D341Med (cell line): Measurements from ENCODE around the gene UFSP2.

Experiments used
- DNase-seq: peaks from one replicate; pipeline ENCODE4 v3.0.0; 2012; ENCODE audit warnings: low spot score

The UFSP2 gene

DNA sequence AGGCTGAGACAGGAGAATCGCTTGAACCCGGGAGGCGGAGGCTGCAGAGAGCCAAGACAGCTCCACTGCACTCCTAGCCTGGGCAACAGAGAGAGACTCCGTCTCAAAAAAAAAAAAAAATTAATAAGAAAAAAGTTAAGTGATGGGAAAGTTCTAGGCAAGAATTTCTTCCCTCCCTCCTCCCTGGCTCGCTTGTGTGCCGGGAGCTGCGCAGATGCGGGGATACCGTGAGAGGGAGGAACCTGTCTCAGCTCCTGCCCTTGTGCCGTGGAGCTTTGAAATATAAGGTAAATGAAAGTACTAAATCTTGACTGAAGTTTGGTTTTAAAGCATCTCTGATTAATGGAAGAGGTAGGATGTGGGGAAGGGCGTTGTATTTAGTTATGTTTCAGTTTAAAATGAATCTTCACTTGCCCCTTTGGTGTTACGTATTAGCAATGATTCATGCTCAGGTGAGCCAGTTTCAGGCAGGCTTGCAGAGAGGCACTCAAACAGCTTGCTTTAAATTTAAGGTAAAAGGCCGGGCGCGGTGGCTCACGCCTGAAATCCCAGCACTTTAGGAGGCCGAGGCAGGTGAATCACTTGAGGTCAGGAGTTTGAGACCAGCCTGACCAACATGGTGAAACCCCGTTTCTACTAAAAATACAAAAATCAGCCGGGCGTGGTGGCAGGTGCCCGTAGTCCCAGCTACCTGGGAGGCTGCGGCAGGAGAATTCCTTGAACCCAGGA, 1.4 kb upstream of the UFSP2 start:
- no peak for DNase-seq

DNA sequence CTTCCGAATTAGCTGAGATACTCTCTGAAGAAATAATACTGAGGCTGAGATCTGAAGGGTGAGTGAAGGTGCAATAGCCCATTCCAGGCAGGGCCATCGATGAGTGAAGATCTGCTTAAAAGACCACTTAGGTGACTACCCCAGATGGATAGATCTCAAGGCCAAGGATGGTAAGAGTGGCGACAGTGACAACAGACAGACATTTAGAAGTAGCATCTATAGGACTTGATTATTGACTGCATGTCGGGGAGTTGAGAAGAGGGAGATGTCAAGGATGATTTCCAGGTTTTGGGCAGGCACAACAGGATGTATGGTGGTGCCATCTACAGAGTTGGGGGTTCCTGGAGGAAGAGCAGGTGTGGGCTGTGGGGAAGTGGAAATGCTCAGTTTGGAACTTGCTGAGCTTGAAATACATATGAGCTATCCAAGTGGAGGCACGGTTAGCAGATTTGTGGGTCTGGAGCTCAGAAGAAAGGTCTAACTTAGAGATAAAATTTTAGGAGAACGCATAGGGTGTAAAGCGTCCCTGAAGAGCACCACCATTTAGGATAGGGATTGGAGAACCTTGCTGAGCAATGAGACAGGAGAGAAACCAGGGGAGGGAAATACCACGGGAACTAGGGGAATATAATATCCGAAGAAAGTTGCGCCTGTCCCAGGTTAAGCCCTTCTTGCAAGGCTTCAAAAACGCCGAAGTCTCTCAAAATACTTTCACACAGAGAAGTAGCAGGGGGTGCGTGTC, 688 bp downstream of the UFSP2 start:
- DNase-seq, result no peak

DNA sequence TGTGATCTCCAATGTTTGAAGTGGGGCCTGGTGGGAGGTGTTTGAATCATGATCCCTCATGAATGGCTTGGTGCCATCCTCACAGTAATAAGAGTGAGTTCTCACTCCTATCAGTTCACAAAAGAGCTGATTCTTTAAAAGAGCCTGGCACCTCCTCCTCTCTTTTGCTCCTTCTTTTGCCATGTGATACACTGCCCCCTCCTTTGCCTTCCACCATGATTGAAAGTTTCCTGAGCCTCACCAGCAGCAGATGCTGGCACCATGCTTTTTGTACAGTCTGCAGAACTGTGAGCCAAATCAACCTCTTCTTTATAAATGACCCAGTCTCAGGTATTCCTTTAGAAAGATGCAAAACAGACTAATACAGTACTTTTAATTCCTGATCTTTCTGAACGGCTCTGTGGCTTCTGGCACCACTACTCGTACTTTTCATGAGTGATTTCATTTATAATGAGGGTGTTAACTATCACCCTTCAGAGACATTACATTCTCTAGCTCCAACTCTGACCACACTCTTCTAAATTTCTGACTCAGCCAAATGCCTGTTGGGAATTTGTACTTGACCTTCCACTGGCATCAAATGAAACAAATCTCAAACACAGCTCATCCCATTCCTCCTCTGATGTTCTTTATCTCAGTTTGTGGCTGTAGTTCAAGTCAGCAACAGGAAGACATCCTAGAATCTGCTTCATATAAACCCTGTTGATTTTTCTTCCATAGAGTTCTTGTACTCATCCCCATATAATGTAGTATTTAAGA, 4.2 kb downstream of the UFSP2 start:
- no peak for DNase-seq

DNA sequence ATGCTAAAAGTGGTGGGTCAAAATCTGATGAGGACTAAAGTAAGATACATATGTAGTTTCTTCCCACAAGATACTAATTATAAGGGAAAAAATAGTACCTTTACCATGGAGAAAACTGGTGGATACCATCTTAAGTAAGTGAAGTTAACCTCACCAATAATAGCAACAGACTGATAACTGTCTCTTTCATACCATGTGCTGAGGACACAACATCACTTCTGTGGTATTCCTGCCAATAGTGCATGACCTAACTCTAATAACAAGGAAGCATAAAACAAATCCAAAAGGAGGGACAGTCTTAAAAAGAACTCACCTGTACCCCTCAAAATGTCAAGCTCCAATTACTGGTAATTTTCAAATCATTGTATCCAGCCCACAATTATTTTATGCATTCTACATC, 8.8 kb downstream of the UFSP2 start:
- no peak for DNase-seq

DNA sequence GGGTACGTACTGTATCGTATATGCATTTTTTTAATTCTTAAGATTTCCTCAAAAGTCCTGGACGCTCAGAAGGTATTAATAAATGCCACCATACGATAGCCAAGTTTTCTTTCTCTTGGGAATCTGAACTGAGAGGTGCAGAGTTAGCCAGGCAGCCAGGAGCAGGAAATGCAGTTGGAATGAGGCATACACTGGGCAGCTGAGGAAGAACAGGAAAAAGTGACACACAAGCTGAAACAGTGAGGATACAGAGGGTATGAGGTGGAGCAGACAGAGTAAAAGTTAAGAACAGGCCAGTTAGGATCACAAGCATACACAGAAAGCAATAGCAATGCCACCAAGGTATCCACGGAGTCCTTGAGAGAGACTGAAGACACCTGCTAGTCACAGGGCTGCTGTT, 13.4 kb downstream of the UFSP2 start:
- DNase-seq, result no peak

DNA sequence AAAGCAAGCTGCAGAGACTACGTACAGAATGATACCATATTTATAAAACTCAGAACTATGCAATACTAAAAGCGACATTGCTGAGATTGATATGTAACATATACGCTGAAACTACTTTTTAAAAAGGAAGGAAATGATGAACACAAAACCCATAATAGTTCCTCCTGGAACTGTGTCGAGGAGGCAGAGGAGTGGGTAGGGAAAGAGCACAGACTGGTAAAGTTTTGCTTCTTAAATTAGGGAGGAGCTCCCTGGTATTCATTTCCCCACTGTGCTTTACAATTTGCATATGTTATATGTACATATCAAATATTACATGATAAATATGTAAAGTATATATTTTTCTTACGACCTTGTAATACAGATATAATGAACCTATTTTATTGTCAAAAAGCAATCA, 13.9 kb downstream of the UFSP2 start:
- DNase-seq, result no peak

DNA sequence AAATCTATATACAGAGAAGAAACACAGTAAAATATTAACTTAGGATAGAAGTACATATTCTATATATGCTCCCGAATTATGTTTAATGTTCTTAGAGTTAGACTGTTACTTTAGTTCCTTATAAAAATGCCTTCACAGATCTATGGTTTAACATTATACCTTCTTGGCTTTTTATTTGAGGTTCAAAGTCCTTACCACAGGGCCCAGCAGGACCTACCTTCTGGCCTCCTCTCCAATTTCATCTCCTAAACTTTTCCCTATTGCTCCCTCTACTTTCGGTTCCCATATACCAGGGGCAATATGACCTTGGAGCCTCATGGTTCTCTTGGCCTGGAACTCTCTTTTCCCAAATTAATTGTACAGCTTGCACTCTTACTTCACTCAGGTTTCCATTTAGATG, 17.3 kb downstream of the UFSP2 start:
- DNase-seq, result no peak

DNA sequence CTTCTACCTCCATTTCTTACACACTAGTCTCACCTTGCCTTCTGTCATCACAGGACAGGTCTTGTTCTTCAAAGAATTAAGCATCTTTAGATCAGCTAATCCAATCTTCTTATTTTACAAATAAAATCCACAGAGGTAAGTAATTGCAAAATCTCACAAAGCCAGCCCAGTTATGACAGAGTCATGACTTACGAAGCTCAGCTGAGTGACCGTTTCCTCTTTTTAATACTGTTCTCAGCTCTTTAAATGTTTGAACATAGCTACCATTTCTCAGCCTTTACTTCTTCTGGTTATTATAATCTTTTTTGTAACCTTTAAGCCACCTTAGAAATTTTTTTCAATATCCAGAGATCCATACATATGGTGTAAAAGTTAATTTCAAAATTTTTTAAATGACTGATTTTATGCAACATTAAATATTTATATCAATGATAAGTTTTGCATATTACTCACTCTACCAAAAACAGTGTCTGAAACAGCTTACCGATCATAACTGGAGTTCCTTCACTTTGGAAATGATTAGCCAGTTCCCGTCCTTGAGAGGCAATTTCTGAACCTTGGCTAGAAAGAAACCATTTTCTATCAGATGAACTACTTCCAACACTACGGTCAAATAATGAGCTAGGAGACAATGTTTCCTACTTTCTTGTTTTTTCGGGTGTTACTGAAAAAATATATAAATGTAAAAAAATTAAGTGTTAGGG, 20.3 kb downstream of the UFSP2 start:
- no peak for DNase-seq

DNA sequence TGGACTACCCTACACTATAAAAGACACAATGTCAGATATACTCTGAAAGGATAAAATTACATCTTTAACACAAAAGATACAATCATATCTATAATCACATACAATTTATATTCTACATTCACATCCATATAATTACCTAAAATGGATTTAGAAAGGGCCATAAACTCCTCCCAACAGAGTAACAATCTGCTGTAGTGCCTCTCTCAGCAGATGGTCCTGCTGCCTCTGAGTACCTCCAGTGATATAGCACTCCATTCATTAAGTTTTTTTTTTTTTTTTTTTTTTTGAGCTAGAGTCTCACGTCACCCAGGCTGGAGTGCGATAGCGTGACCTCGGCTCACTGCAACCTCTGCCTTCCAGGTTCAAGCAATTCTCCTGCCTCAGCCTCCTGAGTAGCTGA, 21.7 kb downstream of the UFSP2 start:
- DNase-seq, result peak; percentile 60

DNA sequence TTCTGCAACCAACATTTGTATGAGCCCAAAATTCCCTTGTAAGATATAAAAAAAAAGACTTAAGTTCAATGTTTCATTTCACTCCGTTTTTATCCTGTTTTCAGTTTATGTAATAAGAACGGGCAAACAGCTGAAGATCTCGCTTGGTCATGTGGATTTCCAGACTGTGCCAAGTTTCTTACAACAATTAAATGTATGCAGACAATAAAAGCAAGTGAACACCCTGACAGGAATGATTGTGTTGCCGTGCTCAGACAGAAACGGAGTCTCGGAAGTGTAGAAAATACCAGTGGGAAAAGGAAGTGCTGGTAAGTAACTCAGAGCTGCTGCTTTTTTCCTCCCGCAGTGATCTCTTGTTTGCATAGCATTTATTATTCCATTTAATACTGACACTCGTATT, 26.3 kb downstream of the UFSP2 start:
- DNase-seq, result no peak

DNA sequence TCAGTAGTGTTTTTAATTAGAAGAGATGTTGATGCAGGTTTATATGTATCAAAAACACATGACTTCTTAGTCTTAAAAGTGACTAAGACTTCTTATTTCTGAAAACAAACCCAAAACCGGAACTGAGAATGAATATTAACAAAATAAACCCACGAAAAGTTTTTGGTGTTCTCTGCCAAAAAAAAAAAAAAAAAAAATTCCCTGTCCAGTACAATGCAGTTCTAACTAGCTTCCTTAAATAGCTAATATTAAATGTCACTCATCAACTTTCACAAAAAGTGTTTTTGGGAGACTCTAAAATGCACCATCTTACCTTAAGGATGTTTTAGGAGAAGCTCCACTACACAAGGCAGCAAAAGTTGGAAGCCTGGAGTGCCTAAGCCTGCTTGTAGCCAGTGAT, 27.1 kb downstream of the UFSP2 start:
- no peak for DNase-seq

DNA sequence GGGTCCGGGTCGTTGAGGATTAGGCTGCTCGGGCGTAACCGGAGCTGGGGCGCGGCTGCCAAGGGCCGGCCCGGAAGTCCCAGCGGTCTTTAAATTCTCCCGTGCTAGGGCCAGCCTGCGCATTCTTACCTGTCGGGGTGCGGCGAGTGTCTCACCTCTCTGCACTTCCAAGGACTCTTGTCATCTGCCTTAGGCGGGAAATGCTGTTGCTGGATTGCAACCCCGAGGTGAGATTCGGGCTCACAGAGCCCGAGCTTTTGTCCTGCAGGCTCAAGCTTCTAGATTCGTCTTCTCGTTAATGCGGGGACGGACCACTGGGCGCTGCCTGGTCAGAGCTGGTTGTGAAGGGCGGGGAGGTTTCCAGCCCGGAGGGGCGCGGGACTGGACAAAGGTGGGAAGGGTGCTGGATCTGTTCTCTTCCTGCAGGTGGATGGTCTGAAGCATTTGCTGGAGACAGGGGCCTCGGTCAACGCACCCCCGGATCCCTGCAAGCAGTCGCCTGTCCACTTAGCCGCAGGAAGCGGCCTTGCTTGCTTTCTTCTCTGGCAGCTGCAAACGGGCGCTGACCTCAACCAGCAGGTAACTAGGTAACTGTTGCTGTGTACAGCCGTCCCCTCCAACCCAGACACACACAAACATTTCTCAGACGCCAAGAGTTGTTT, 28.9 kb downstream of the UFSP2 start, which contains the start of gene ANKRD37:
Gene ANKRD37 (plus strand): TSS at position 118 of the 662 bp plus-strand sequence. CDS start 83 bp downstream, at position 201.
- DNase-seq, result no peak

DNA sequence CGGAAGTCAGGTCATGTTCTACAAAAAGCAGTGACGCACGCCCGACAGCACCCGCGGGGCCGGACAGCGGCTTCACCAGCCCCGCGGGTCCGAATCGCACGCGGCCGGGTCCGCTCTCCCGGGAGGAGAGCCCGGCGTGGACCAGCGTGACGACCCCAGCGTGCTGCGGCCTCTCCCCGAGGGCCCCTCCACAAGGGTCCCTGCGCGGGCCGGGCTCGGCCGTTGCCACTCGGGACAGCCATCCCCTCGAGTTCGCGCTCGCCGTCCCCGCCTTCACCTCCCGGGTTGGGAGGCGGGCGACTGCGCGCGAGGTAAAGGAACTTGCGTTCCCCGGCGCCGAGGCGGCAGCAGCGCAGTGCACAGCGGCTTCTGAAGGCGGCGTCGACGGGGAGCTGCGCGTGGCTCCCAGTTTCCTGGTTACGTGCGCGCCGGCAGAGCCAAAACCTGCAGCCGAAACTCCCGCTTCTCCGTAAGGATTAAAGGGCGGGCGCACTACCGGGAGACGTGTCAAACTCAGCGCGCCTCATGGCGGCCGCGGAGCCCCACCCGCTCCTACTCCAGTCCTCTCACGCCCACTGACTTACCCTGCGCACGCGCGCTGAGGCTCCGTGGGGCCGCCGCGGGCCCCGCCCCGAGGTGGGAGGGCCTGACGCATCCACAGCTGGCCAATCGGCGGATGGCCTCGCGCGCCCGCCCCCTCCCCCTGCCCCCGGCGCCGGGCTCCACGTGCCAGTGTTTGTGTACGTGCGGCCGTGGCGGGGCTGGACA, 29.6 kb downstream of the UFSP2 start:
- peak; percentile 100 for DNase-seq

DNA sequence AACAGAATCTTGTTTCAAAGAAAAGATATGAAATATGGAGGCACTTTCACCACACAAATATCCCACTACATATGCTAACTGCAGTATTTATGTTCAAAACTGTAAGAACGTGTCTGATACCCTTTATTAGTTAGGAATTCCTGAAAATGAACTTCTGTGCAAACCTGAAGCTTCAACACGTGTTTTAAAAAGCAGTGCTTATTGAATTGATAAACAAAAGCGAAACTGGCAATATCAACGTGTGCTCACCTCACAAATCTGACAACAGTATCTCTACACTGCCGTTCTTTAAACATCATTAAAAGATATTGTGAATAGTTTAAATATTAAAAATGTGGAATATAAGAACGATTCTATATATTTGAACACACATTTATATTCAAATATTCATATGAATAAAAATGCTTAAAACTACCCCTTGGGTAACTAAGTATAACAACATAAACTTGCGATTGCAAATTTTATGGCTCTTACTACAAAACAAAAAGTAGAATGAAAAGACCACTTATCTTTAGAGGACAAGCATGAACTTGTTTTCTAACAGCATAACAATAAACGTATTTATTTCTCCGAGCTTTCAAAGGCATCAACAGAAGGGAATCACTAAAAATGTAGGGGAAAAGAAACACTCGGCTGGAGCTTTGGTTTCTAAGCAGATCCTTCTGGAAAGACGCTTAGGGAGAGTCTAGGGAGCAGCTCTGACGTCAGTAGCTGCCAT, 30.4 kb downstream of the UFSP2 start, which contains the start of gene LRP2BP:
Gene LRP2BP (minus strand): TSS at position 687 of the 718 bp plus-strand sequence. CDS start 17,738 bp downstream, outside the sequence.
- no peak for DNase-seq

DNA sequence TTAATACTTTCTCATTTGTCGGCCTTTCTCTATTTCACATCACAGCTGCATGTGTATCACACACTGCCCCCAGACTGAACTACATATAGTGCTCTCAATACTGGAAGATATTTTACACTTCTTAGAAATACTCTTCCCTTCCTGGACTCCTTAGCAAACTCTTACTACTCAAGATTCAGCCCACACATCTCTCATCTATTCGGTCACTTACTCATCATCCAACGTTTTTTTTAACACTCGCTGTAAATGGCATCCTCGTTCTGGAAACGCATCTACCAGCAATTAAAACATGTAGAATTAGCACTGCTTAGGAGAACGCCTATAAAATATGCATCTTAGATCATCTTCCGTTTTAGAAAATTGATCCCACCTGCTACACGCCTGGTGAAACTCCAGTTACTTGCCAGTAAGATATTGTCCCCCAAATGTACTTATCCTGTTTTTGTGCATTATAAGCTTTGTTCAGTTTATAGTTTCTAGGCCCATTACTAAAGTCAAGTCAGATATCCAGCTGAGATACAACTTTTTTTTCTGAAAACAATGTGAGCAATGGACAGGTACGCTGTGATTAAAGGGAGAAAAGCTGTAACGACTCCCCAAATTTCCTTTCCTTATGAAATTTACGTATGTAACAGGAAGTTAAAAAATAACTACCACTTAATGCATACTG, 31.1 kb downstream of the UFSP2 start:
- DNase-seq, result no peak

DNA sequence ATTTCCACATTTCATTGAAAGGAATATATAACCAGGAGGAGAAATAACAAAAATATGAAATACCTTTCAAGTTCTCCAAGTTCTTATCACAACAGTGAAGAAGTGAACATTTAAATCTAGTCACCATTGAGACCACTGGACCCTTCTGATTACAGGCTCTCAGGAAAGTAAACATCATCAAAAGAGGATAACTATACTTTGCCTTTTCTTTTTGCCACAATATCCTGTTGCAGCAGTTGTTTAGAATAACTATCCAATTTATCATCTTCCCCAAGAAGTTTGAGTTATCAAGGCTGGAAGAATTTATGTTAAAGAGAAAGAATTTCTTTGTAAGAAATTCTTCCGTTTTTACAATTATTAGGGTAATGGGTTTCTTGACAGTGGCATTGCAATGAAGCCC, 33.6 kb downstream of the UFSP2 start:
- no peak for DNase-seq

DNA sequence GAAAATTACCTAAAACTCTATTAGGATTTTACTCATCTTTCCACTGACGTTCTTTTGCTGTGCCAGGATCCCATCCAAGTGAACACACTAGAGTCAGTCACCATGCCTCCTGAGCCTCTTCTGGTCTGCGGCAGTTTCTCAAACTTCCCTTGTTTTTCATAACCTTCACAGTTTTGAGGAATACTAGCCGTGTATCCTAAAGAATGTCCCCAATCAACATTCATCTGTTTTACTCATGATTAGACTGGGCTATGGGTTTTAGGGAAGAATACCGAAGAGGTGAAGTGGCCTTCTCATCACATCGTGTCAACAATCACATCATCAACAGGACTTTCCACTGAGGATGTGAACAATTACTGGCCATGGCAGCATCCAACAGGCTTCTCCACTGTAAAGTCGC, 34.8 kb downstream of the UFSP2 start:
- DNase-seq, result no peak

DNA sequence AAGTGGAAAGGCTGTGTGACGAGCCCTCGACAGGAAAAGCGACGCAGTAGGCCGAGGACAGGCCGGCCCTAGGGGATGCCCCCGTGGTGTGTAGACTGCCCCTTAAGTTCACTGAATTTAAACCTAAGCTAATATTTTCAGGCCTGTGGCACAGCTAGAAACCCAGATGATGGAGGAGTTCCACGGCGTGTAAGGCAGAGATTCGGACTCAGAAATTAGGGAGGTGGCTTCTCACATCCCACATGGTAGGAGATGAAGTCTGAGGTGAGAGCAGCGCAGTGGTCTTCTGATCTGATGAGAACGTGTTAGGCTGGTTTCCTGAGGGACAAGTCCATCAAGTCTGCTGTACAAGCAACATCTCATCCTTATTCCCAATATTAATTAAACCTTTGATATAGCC, 37.8 kb downstream of the UFSP2 start:
- no peak for DNase-seq

DNA sequence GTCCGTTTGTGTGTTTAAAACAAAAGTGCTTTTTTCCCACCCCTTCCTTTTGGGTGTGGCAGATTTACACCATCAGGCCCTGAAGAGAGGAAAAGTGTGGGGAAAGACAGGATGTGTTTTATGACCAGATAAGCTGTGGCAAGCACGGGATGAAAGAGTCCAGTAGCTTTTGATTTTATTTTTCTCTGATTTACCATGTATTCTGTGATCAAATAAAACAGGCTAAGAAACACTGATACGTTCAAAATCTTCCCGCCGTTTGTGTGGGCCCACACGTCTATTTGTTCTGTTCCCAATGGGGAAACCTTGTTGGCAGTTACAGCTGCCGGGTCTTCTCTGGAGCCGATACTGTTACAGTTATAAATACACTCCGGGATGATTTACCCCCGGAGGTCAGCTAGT, 40.8 kb downstream of the UFSP2 start:
- DNase-seq, result no peak

DNA sequence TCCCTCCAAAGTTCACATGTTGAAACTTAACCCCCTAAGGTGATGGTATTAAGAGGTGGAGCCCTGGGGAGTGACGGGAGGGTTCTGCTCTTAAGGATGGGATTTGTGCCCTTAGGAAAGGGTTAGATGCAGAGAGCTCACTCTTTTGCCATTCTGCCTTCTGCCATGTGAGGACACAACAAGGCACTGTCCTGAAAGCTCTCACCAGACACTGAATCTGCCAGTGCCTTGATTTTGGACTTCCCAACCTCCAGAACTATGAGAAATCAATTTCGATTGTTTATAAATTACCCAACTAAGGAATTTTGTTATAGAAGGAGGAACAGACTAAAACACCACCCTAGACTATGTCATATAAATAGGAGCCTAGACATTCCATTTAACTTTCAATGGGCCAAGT, 41.7 kb downstream of the UFSP2 start:
- DNase-seq, result no peak
